ENCODE results near the gene VASH2. TPM values are rescaled to one million over a fixed set of nuclear protein-coding genes. Genes with fewer than 3 reads are reported as not detected.

Gene VASH2
- total RNA-seq, 4 donors from 2014 or later, result 0.24 to 2.0 (median 1.1) TPM

DNA sequence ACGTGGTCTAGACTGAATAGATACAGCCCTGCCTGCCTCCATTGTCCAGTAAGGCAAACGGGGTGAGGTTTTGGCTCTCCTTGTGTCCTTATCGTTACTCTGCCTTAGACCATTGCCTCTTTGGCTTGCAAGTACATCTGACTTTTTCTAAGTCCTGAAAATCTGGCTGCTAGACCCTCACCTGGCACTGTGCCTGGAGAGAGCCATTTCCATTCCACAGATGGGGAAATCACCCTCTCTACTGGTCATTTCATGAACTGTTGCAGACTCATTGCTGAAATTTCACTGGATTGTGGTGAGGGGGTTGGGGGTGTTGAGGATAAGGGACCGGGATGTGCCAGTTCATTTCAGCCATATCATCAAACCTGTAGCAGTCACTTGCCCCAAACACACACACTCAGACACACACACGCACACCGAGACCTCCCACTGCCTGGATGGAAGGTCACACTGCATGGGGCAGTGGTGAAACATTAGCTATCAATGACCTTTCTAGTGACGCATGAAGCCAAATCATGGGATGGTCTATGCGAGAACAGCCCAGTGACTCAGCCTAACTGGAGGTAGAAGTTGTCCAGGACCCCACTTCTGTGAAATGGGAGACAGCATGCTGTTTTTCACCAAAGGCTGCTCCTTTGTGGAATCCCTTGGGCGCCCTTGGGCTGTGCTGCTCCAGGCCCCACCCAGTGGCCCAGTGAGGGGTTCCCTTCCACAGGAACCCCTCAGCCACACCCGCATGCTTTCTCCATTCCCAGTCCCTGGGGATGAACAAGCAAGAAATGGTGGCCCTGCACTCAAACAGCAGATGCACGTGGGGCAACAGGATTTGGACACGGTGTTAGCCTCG lies 34.9 kb upstream of the VASH2 start:
- 69 to 75% methylated on average over 13 of the region's 13 CpGs for WGBS, 2 donors
- no peaks in the 10 kb centered on the region for H3K9me3 ChIP-seq
- intact Hi-C loops (cut with DNase I), result no loop called here
- peak; percentile 67 to 72 for DNase-seq
- no peak overlapping the region for H3K27ac ChIP-seq
- no peaks in the 10 kb centered on the region for H3K36me3 ChIP-seq
- H3K4me1 ChIP-seq, result peaks cover 0 to 5% of the 10 kb centered on the region in 2 donors
- H3K27me3 ChIP-seq, result no peaks in the 10 kb centered on the region
- no peak overlapping the region for H3K4me3 ChIP-seq (replicated peaks in 1 of 3)
- TF ChIP-seq POLR2A (IDR thresholded peaks at IDR 0.05), result no peak
- TF ChIP-seq, protein P1, sequence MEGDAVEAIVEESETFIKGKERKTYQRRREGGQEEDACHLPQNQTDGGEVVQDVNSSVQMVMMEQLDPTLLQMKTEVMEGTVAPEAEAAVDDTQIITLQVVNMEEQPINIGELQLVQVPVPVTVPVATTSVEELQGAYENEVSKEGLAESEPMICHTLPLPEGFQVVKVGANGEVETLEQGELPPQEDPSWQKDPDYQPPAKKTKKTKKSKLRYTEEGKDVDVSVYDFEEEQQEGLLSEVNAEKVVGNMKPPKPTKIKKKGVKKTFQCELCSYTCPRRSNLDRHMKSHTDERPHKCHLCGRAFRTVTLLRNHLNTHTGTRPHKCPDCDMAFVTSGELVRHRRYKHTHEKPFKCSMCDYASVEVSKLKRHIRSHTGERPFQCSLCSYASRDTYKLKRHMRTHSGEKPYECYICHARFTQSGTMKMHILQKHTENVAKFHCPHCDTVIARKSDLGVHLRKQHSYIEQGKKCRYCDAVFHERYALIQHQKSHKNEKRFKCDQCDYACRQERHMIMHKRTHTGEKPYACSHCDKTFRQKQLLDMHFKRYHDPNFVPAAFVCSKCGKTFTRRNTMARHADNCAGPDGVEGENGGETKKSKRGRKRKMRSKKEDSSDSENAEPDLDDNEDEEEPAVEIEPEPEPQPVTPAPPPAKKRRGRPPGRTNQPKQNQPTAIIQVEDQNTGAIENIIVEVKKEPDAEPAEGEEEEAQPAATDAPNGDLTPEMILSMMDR (IDR thresholded peaks at IDR 0.05), result peak in 3 of 6 experiments; percentile 42 to 55 (median 45)

DNA sequence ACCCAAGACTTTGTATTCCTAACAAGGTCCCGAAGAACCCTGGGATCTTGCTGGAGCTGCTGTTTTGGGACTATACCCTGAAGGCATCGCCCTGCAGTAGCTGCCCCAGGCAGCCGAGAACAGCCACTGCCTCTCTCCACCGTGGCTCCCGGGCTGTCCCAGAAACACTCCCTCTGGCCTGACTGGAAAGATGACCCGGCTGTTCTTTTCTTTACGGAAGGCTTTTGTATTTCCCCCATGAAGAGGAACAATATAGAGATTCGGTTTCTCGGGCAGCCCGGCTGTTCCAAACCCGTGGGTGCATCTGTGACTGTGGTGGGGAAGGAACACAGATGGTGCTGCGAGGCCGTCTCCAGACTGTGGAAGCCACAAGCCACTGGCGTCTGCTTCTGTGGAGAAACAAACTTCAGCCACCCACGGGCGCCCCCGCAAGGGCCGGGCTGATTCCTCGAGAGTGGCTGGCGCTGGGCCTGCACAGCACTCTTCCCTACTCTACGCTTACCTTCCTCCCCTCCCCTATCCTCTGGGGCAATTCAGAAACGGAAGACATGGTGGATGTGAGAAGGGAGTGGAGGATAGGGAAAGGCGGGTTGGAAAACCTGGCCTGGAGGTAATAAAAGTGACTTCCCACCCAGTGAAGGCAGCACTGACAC lies 33.7 kb upstream of the VASH2 start:
- intact Hi-C loops (cut with DNase I), result no loop called here
- Histone ChIP-seq H3K4me3 (replicated peaks in 1 of 3) (no peak overlapping the region), H3K36me3 (no peaks in the 10 kb centered on the region), H3K4me1 (peaks cover 0 to 5% of the 10 kb centered on the region in 2 donors), H3K27me3 (no peaks in the 10 kb centered on the region), H3K27ac (no peak overlapping the region), H3K9me3 (no peaks in the 10 kb centered on the region)
- WGBS, 2 donors, result 16 to 18% methylated on average over 17 to 23 of the region's 23 CpGs
- no peak for TF ChIP-seq POLR2A (IDR thresholded peaks at IDR 0.05)
- TF ChIP-seq, protein P1 (IDR thresholded peaks at IDR 0.05), result peak in 1 of 6 experiments; percentile 4
- DNase-seq, result peak; percentile 61 to 67

DNA sequence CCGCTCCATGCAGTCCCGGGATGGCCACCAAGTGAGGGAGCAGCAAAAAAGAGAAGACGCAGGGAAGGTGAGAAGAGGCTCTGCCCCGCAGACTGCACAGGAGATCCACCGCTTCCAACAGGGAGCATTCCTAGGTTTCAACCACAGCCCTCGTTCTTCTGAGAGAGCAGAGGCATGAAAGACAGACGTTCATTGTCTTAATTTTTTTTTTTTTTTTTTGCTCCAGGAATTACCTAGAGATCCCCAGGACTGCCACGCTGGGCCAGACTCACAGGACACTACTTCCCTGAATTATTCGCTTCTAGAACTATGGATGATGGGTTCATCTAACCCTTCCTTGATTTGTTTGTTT lies 33.2 kb upstream of the VASH2 start:
- H3K4me3 ChIP-seq (replicated peaks in 1 of 3), result no peak overlapping the region
- no peaks in the 10 kb centered on the region for H3K27me3 ChIP-seq
- no peaks in the 10 kb centered on the region for H3K36me3 ChIP-seq
- peaks cover 0 to 5% of the 10 kb centered on the region in 2 donors for H3K4me1 ChIP-seq
- intact Hi-C loops (cut with DNase I), result no loop called here
- DNase-seq, result no peak
- no peak overlapping the region for H3K27ac ChIP-seq
- 66 to 68% methylated on average over 9 of the region's 9 CpGs for WGBS, 2 donors
- no peaks in the 10 kb centered on the region for H3K9me3 ChIP-seq
- TF ChIP-seq POLR2A (IDR thresholded peaks at IDR 0.05), result no peak
- TF ChIP-seq, protein P1 (IDR thresholded peaks at IDR 0.05), result no peak

- 85 to 86% methylated on average over 5 of the region's 5 CpGs for WGBS, 2 donors
- Histone ChIP-seq H3K9me3 (no peaks in the 10 kb centered on the region), H3K4me3 (replicated peaks in 1 of 3) (no peak overlapping the region), H3K36me3 (no peaks in the 10 kb centered on the region), H3K27me3 (no peaks in the 10 kb centered on the region), H3K27ac (no peak overlapping the region), H3K4me1 (peaks cover 0 to 5% of the 10 kb centered on the region in 2 donors)
- intact Hi-C loops (cut with DNase I), result no loop called here
- TF ChIP-seq, protein P1 (IDR thresholded peaks at IDR 0.05), result no peak
- TF ChIP-seq POLR2A (IDR thresholded peaks at IDR 0.05), result no peak
- DNase-seq, result no peak
These were observed 32.5 kb upstream of the VASH2 start for GRCh38 chr1:212917858-212918257.

DNA sequence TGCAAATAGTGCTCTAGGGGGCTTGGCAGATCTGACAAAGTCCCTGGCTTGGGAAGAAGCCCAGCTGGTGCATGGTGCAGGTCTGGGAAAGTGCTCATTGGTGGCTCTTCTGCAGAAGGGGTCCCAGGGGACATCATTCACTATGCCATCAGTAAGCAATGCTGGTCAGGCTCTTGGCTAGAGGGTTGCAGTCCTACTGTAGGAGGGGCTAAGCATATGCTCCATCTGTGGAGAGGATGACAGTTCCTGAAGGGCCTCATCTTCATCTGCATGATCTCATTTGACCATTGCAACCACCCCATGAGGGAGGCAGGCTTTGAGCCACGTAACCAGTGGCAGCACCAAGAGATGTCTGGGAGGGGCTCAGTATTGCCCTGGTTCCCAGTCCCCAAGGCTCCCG lies 31.5 kb upstream of the VASH2 start:
- no peak for TF ChIP-seq POLR2A (IDR thresholded peaks at IDR 0.05)
- TF ChIP-seq, protein P1 (IDR thresholded peaks at IDR 0.05), result no peak
- Histone ChIP-seq H3K4me3 (replicated peaks in 1 of 3) (no peak overlapping the region), H3K4me1 (peaks cover 0 to 5% of the 10 kb centered on the region in 2 donors), H3K9me3 (no peaks in the 10 kb centered on the region), H3K27ac (no peak overlapping the region), H3K36me3 (no peaks in the 10 kb centered on the region), H3K27me3 (no peaks in the 10 kb centered on the region)
- DNase-seq, result no peak
- 85 to 96% methylated on average over 2 of the region's 2 CpGs for WGBS, 2 donors
- intact Hi-C loops (cut with DNase I), result no loop called here

All from thyroid gland (tissue), 4 donors.